ELF-1 (cell line): ENCODE data around the gene MGAT5.

ENCODE experiments used
- DNase-seq: peaks from one replicate; pipeline ENCODE4 v3.0.0-alpha.2; 2016; ENCODE audit warnings: low read depth, low spot score

The MGAT5 gene

GRCh38 chr2:134231965-134232340 lies 21.9 kb upstream of the MGAT5 start:
- DNase-seq = no peak

- no peak for DNase-seq
These were observed 21.4 kb upstream of the MGAT5 start for GRCh38 chr2:134232461-134232860.

GRCh38 chr2:134232868-134233727 lies 20.8 kb upstream of the MGAT5 start:
- no peak for DNase-seq

DNA sequence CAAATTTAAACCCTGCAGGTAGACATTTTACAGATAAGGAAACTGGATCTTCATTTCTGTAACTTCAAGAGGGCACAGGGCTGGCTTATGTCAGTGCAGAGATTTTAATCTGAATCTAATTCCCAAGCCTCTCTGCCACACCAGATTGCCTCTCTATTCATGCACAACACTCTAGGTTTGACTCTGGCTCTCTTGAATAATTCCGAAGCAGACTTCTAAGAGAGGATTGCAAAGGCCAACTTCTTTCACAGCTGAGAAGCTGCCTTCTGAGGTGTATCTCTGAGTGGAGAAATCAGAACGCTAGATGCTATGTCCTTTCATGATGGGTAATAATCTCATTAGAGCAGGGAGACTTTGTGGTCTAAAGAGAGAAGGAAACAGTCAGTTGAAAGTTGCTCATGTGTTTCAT lies 20.1 kb upstream of the MGAT5 start:
- no peak for DNase-seq

GRCh38 chr2:134234535-134234934 lies 19.3 kb upstream of the MGAT5 start:
- DNase-seq = no peak

GRCh38 chr2:134235510-134236144 lies 18.2 kb upstream of the MGAT5 start:
- DNase-seq = no peak

GRCh38 chr2:134238371-134238770 lies 15.5 kb upstream of the MGAT5 start:
- no peak for DNase-seq

DNA sequence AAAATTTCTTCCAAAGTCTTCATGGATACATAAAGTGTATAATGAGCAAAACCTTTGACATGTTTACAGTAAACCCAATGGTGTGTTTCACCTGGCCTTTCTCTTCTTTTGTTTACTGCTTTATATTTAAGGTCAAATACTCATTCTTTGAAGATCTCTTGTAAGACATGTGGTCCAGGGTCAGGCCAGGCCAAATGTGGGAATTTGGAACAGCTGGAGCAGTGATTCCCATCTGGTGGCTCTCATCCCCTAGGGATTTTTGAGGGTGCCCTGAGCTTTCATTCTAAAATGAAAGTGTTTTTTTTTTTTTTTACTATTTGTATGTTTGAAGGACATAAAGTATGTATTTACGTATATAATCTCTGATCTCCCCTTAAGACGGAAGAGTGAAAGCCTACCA lies 13.8 kb upstream of the MGAT5 start:
- no peak for DNase-seq

GRCh38 chr2:134241911-134242310 lies 12.0 kb upstream of the MGAT5 start:
- DNase-seq = no peak

GRCh38 chr2:134243244-134243643 lies 10.6 kb upstream of the MGAT5 start:
- no peak for DNase-seq

DNA sequence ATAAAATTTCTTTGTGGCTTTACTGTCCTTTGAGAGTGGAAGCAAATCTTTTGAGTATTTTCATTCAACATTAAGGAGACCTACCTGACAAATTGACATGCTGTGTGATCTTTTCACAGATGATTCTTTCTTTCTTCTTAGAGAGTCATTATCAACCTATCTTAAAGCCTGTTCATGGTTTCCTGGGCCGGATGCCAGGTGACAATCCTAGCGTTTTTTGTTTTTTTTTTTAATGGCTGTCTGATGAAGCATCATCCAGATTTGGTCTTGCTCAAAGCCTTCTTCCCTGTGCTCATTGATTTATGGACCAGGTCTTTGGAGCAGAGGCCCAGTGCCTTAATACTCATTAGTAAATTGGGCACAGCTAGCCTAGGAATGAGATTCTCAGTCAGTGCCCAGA lies 9.8 kb upstream of the MGAT5 start:
- DNase-seq = no peak

DNA sequence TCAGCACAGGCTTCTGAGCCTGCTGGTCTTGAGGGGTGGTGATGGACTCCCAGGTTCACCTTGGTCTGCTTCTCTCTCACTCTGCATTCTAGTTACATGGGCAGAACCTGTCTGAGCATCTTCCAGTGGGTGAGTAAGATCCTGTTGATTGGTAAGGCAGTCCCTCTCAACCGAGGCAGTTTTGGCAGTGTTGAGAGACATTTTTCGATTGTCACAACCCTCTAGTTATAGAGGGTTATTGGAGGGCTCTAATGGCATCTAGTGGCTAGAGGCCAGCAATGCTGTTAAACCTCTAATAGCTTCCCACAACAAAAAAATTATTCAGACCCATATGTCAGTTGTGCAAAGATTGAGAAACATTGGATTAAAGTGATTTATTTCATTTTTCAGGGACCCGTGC lies 9.3 kb upstream of the MGAT5 start:
- DNase-seq = no peak

DNA sequence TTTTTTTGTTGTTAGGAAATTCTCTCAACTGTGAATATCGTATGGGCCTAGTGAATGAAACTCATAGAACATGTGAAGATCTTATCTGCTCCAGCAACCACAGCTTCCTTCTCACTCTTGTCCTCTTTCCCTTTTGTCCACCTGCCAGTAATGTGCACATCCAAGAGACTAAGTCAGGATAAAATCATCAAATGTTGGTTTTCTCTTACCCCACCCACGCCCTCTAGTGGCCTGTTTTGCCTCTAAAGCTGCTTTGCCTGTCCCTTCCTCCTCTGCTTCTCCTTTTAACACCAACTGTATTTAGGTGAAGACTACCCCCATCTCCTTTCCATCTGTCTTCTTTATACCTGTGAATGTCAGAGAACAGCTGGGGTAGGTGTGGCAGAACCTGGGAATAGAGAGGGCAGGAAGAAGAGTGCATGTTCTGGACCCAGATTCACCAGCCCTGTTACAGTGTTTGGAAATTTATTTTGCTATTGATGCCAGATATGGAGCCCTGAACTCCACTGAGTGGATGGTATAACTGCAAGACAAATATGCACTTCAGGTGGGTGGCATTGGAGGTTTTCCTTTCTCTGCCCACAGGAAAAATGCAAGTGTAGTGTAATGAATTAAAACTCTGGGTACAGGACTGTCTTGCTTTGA lies 8.4 kb upstream of the MGAT5 start:
- DNase-seq = peak; percentile 74

GRCh38 chr2:134246154-134246874 lies 7.6 kb upstream of the MGAT5 start:
- no peak for DNase-seq

GRCh38 chr2:134247679-134248078 lies 6.2 kb upstream of the MGAT5 start:
- DNase-seq = no peak

GRCh38 chr2:134248913-134249312 lies 5.0 kb upstream of the MGAT5 start:
- no peak for DNase-seq

GRCh38 chr2:134249755-134250154 lies 4.1 kb upstream of the MGAT5 start:
- no peak for DNase-seq

- DNase-seq = no peak
These were observed 2.9 kb upstream of the MGAT5 start for GRCh38 chr2:134250840-134251461.

DNA sequence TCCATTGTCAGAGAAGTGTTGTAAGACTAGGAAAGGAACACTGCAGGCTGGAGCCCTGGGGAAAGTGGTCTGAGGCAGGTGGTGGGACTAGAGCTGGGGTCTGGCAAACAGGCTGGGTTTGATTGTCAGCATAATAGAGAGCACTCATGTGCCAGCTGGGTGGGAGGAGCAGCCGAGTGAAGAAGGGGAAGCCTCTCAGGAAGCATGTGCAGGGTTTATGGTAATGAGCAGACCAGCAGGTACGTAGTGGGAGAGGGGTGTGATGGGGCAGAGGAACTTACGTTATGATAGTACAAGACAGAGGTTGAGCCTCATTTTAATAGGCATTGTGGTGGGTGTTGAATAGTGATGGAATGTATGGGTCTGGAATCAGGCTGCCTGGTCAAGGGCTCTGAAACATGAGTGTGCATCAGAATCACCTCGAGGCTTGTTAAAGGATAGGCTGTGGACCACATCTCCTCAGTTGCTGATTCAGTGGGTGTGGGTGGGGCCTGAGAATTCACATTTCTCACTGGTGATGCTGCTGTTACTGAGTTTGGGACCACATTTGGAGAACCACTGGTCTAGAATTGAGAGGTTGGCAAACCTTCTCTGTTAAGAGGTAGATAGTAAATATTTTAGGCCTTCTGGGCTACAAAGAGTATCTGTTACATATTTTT lies 1.7 kb upstream of the MGAT5 start:
- no peak for DNase-seq

GRCh38 chr2:134253117-134253704 lies 661 bp upstream of the MGAT5 start:
- no peak for DNase-seq

GRCh38 chr2:134254824-134255223 lies 952 bp downstream of the MGAT5 start:
- DNase-seq = no peak
